ENCODE data around the gene FAM209A. TPM values are rescaled to one million over a fixed set of nuclear protein-coding genes. Genes with fewer than 3 reads are reported as not detected.
"Not testable (repeated sequence)": the region's sequence is repeated elsewhere in the genome, so short reads cannot be mapped to it uniquely, and the experiment has no call there.

Gene FAM209A
- total and polyA plus RNA-seq, 2 donors (not counting 1 experiment from before 2014, with no cell fraction given): 3.3 to 4.8 TPM

- no peaks in the 10 kb centered on the region for H3K79me2 ChIP-seq (ENCODE audit: control insufficient read depth, insufficient read depth, low read length)
- Mint-ChIP-seq H3K27ac (no peak overlapping the region), H3K4me3 (no peak overlapping the region), H3K9me3 (ENCODE audit: insufficient read depth) (no peaks in the 10 kb centered on the region), H3K4me1 (peaks cover 8% of the 10 kb centered on the region), H3K27me3 (no peaks in the 10 kb centered on the region)
- ChIA-PET CTCF (no interaction called here), POLR2A (no interaction called here)
- H4K20me1 ChIP-seq (ENCODE audit: control insufficient read depth, insufficient read depth, low read length, poor library complexity, severe bottlenecking): no peaks in the 10 kb centered on the region
- DNase-seq: no peak
- H3K4me3 ChIP-seq (ENCODE audit: control extremely low read depth in 1 of 5, extremely low read depth in 1 of 5, insufficient read depth in 1 of 5, low read depth in 2 of 5, low read length in 4 of 5): no peak overlapping the region
- no peak overlapping the region for H3K27ac ChIP-seq (ENCODE audit: low read length in 2 of 2)
- 85% methylated on average over 4 of the region's 6 CpGs for WGBS (ENCODE audit: insufficient coverage)
- H3K36me3 ChIP-seq (replicated peaks in 1 of 2; ENCODE audit: control extremely low read depth in 1 of 2, control insufficient read depth in 1 of 2, extremely low read depth in 1 of 2, insufficient read depth in 2 of 2, low read length in 1 of 2): no peaks in the 10 kb centered on the region
- H3K27me3 ChIP-seq (replicated peaks in 1 of 4; ENCODE audit: control extremely low read depth in 1 of 4, control insufficient read depth in 3 of 4, insufficient read depth in 4 of 4, low read length in 3 of 4): no peaks in the 10 kb centered on the region
- peaks cover 0 to 6% of the 10 kb centered on the region in 2 donors for H3K4me1 ChIP-seq (ENCODE audit: control insufficient read depth in 2 of 2, insufficient read depth in 2 of 2, low read length in 2 of 2)
- TF ChIP-seq, protein P1, sequence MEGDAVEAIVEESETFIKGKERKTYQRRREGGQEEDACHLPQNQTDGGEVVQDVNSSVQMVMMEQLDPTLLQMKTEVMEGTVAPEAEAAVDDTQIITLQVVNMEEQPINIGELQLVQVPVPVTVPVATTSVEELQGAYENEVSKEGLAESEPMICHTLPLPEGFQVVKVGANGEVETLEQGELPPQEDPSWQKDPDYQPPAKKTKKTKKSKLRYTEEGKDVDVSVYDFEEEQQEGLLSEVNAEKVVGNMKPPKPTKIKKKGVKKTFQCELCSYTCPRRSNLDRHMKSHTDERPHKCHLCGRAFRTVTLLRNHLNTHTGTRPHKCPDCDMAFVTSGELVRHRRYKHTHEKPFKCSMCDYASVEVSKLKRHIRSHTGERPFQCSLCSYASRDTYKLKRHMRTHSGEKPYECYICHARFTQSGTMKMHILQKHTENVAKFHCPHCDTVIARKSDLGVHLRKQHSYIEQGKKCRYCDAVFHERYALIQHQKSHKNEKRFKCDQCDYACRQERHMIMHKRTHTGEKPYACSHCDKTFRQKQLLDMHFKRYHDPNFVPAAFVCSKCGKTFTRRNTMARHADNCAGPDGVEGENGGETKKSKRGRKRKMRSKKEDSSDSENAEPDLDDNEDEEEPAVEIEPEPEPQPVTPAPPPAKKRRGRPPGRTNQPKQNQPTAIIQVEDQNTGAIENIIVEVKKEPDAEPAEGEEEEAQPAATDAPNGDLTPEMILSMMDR (IDR thresholded peaks at IDR 0.05): no peak
- TF ChIP-seq EZH2 (IDR thresholded peaks at IDR 0.05; ENCODE audit: borderline replicate concordance, insufficient read depth, low read depth, low read length, poor library complexity, severe bottlenecking): no peak
- intact Hi-C loops (cut with micrococcal nuclease): no loop called here
- H3K4me2 ChIP-seq (replicated peaks; ENCODE audit: low read depth, low read length, poor library complexity, severe bottlenecking): no peak overlapping the region
- H3K9me3 ChIP-seq (ENCODE audit: control extremely low read depth in 1 of 3, control insufficient read depth in 2 of 3, insufficient read depth in 1 of 3, low read length in 2 of 3): no peaks in the 10 kb centered on the region
- H3K9ac ChIP-seq (ENCODE audit: low read length): no peak overlapping the region
- ATAC-seq (ENCODE audit: low read depth): no peak
- H2AFZ ChIP-seq (ENCODE audit: insufficient read depth, low read depth, low read length, poor library complexity, severe bottlenecking): no peak overlapping the region
These were observed 34.4 kb downstream of the FAM209A start for GRCh38 chr20:56558968-56559367.

DNA sequence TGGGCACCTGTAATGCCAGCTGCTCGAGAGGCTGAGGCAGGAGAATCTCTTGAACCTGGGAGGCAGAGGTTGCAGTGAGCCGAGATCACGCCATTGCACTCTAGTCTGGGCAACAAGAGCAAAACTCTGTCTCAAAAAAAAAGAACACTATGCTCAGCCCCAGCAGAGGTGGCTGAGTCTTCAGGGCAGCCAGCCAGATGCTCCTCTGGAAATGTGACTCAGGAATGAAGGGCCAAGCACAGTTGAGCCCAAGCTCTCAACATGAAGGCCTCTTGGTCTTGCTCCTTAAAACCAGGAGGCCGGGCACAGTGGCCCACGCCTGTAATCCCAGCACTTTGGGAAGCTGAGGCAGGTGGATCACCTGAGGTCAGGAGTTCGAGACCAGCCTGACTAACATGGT, 40.0 kb downstream of the FAM209A start:
- H3K9me3 Mint-ChIP-seq (ENCODE audit: insufficient read depth); H3K4me3 Mint-ChIP-seq; H2AFZ ChIP-seq (ENCODE audit: insufficient read depth, low read depth, low read length, poor library complexity, severe bottlenecking); H3K4me1 ChIP-seq (ENCODE audit: control insufficient read depth in 2 of 2, insufficient read depth in 2 of 2, low read length in 2 of 2); H4K20me1 ChIP-seq (ENCODE audit: control insufficient read depth, insufficient read depth, low read length, poor library complexity, severe bottlenecking); H3K27ac Mint-ChIP-seq; POLR2A ChIA-PET; H3K27ac ChIP-seq (ENCODE audit: low read length in 2 of 2); H3K79me2 ChIP-seq (ENCODE audit: control insufficient read depth, insufficient read depth, low read length); H3K4me2 ChIP-seq (replicated peaks; ENCODE audit: low read depth, low read length, poor library complexity, severe bottlenecking); H3K4me3 ChIP-seq (ENCODE audit: control extremely low read depth in 1 of 5, extremely low read depth in 1 of 5, insufficient read depth in 1 of 5, low read depth in 2 of 5, low read length in 4 of 5); DNase-seq; H3K27me3 ChIP-seq (replicated peaks in 1 of 4; ENCODE audit: control extremely low read depth in 1 of 4, control insufficient read depth in 3 of 4, insufficient read depth in 4 of 4, low read length in 3 of 4); H3K9ac ChIP-seq (ENCODE audit: low read length); intact Hi-C loops (cut with micrococcal nuclease); H3K9me3 ChIP-seq (ENCODE audit: control extremely low read depth in 1 of 3, control insufficient read depth in 2 of 3, insufficient read depth in 1 of 3, low read length in 2 of 3); H3K4me1 Mint-ChIP-seq; H3K36me3 ChIP-seq (replicated peaks in 1 of 2; ENCODE audit: control extremely low read depth in 1 of 2, control insufficient read depth in 1 of 2, extremely low read depth in 1 of 2, insufficient read depth in 2 of 2, low read length in 1 of 2); H3K27me3 Mint-ChIP-seq; ATAC-seq (ENCODE audit: low read depth); CTCF ChIA-PET: not testable (repeated sequence)
- 92% methylated on average over 4 of the region's 6 CpGs for WGBS (ENCODE audit: insufficient coverage)

Data from B cell (primary cell).